HG02588 (cell line): ENCODE data around the gene MIER2.
"Not testable (repeated sequence)": the region's sequence is repeated elsewhere in the genome, so short reads cannot be mapped to it uniquely, and the experiment has no call there.

Experiments
- ATAC-seq: cut with Tn5 transposase; IDR thresholded peaks from one replicate; pipeline ENCODE4 v1.9.1; 2021; ENCODE audit warnings: mild to moderate bottlenecking, moderate library complexity; ENCODE audit not compliant: unreplicated experiment

MIER2 gene

GRCh38 chr19:344625-345319 lies at the start of gene MIER2:
Gene MIER2 (minus strand): TSS chr19:344796. CDS start chr19:344782, 14 bp downstream.
- peak; percentile 82 for ATAC-seq

GRCh38 chr19:393560-393959 lies 49.0 kb upstream of the MIER2 start:
- ATAC-seq = not testable (repeated sequence)

GRCh38 chr19:392375-392970 lies 47.9 kb upstream of the MIER2 start:
- no peak for ATAC-seq

- no peak for ATAC-seq
Observed at GRCh38 chr19:391726-392374, 47.3 kb upstream of the MIER2 start.

- ATAC-seq = no peak
Observed at GRCh38 chr19:391207-391557, 46.6 kb upstream of the MIER2 start.

- no peak for ATAC-seq
Observed at GRCh38 chr19:390386-391206, 46.0 kb upstream of the MIER2 start.

- ATAC-seq = no peak
Observed at GRCh38 chr19:389935-390289, 45.3 kb upstream of the MIER2 start.

- no peak for ATAC-seq
Observed at GRCh38 chr19:389255-389934, 44.8 kb upstream of the MIER2 start.

- ATAC-seq = no peak
Observed at GRCh38 chr19:388691-389090, 44.1 kb upstream of the MIER2 start.

GRCh38 chr19:387777-388176 lies 43.2 kb upstream of the MIER2 start:
- ATAC-seq = no peak

GRCh38 chr19:386632-387301 lies 42.2 kb upstream of the MIER2 start:
- not testable (repeated sequence) for ATAC-seq

- not testable (repeated sequence) for ATAC-seq
Observed at GRCh38 chr19:386189-386588, 41.6 kb upstream of the MIER2 start.

GRCh38 chr19:384799-385169 lies 40.2 kb upstream of the MIER2 start:
- no peak for ATAC-seq

- ATAC-seq = no peak
Observed at GRCh38 chr19:383922-384798, 39.6 kb upstream of the MIER2 start.

- no peak for ATAC-seq
Observed at GRCh38 chr19:383040-383439, 38.4 kb upstream of the MIER2 start.

GRCh38 chr19:382578-382977 lies 38.0 kb upstream of the MIER2 start:
- ATAC-seq = not testable (repeated sequence)

- not testable (repeated sequence) for ATAC-seq
Observed at GRCh38 chr19:381901-382300, 37.3 kb upstream of the MIER2 start.

- ATAC-seq = not testable (repeated sequence)
Observed at GRCh38 chr19:380618-381219, 36.1 kb upstream of the MIER2 start.

GRCh38 chr19:379796-380195 lies 35.2 kb upstream of the MIER2 start:
- no peak for ATAC-seq
